HCT116 (cell line): ENCODE results near the gene PWWP2B. TPM values are rescaled to one million over a fixed set of nuclear protein-coding genes. Genes with fewer than 3 reads are reported as not detected.

Experiments used
- ATAC-seq: fragments of 200-7000 bp; cut with Tn5 transposase; 2 replicates; pipeline ENCODE4 v1.9.1; 2020; ENCODE audit warnings: mild to moderate bottlenecking, moderate library complexity
- BruUV-seq: library from RNA; stranded (reverse); fragments of 400-500 nt; replicated peaks from 2 replicates; lab custom pipeline; 2021; lab: Mats Ljungman, UMichigan
- CTCF ChIA-PET: fragments of 300-600 bp; sonication (Branson Sonifier 250); formaldehyde crosslinking; loops from one replicate; lab custom pipeline; 2021; ENCODE audit warnings: antibody characterized with exemption; lab: Charles Lee
- POLR2A ChIA-PET: fragments of 300-600, 350-600 bp; sonication (Branson Sonifier 250); formaldehyde crosslinking; loops from one replicate; lab custom pipeline; 2021; ENCODE audit warnings: antibody characterized with exemption; lab: Charles Lee
- RAD21 ChIA-PET, 2 experiments: fragments of 300-600 bp; sonication (Branson Sonifier 250); formaldehyde crosslinking; loops; one replicate each; lab custom pipeline; 2023; ENCODE audit warnings: low total read pairs in 2 of 2; ENCODE audit not compliant: uncharacterized antibody in 2 of 2, unreplicated experiment in 2 of 2, low non-redundant PET in 1 of 2; lab: Charles Lee
- DNase-seq: peaks from one replicate; pipeline ENCODE4 v3.0.0-alpha.2; 2010; ENCODE audit warnings: low read depth, low spot score
- H2AFZ ChIP-seq: fragments of 200-600 bp; shearing (Covaris generic), sonication (generic); 2 replicates; pipeline ENCODE4 v1.6.1; 2017; ENCODE audit warnings: low read depth, mixed run types, mixed read lengths, antibody characterized with exemption, low read length; ENCODE audit not compliant: poor library complexity, severe bottlenecking
- H3K27ac ChIP-seq: 2 replicates; pipeline ENCODE4 v1.5.1; 2012; ENCODE audit warnings: low read depth, low read length
- H3K27me3 ChIP-seq: fragments of 200-600 bp; sonication (generic); 2 replicates; pipeline ENCODE4 v1.6.1; 2016; ENCODE audit warnings: mixed run types, low read length, mixed read lengths; ENCODE audit not compliant: insufficient read depth
- H3K36me3 ChIP-seq, 2 experiments: fragments of 200-500 bp in 1 of 2; fragments of 200-600 bp in 1 of 2; sonication (Bioruptor generic) in 1 of 2; sonication (generic) in 1 of 2; 2 replicates each; pipeline versions ENCODE4 v1.5.1 to v1.6.1; 2014 to 2016; ENCODE audit warnings: low read length in 2 of 2, inconsistent platforms in 1 of 2, mixed read lengths in 1 of 2, mixed run types in 1 of 2; ENCODE audit not compliant: insufficient read depth in 2 of 2, control insufficient read depth in 1 of 2
- H3K4me1 ChIP-seq, 2 experiments: fragments of 200-600 bp in 1 of 2; sonication (generic) in 1 of 2; 2 replicates each; pipeline versions ENCODE4 v1.5.1 to v1.6.1; 2012 to 2017; ENCODE audit warnings: low read length in 2 of 2, inconsistent platforms in 1 of 2, mild to moderate bottlenecking in 1 of 2, mixed read lengths in 1 of 2, mixed run types in 1 of 2, moderate library complexity in 1 of 2; ENCODE audit not compliant: insufficient read depth in 2 of 2, control insufficient read depth in 1 of 2
- H3K4me2 ChIP-seq: fragments of 200-600 bp; sonication (generic); 2 replicates; pipeline ENCODE4 v1.6.1; 2017; ENCODE audit warnings: mixed run types, low read length, mixed read lengths
- H3K4me3 ChIP-seq, 2 experiments: fragments of 200-600 bp in 1 of 2; sonication (generic) in 1 of 2; replicated peaks in 1 of 2; 2 replicates each; pipeline ENCODE4 v1.5.1; 2011 to 2016; ENCODE audit warnings: low read length in 2 of 2, control low read depth in 1 of 2, low read depth in 1 of 2, mild to moderate bottlenecking in 1 of 2, mixed read lengths in 1 of 2, mixed run types in 1 of 2
- H3K79me2 ChIP-seq: fragments of 200-600 bp; sonication (generic); 2 replicates; pipeline ENCODE4 v1.6.1; 2017; ENCODE audit warnings: mild to moderate bottlenecking, mixed run types, low read length, moderate library complexity, mixed read lengths; ENCODE audit not compliant: insufficient read depth
- H3K9ac ChIP-seq: fragments of 200-600 bp; sonication (generic); 2 replicates; pipeline ENCODE4 v1.6.1; 2016; ENCODE audit warnings: low read length, mixed read lengths
- H3K9me2 ChIP-seq: fragments of 200-600 bp; sonication (generic), shearing (Covaris generic); 2 replicates; pipeline ENCODE4 v1.6.1; 2017; ENCODE audit warnings: mixed run types, mild to moderate bottlenecking, moderate library complexity; ENCODE audit not compliant: insufficient read depth
- H3K9me3 ChIP-seq, 2 experiments: fragments of 200-500 bp in 1 of 2; fragments of 200-600 bp in 1 of 2; sonication (Bioruptor generic) in 1 of 2; sonication (generic) in 1 of 2; 2 replicates each; pipeline ENCODE4 v1.6.1; 2014 to 2017; ENCODE audit warnings: low read length in 2 of 2, mixed read lengths in 2 of 2, inconsistent platforms in 1 of 2, low read depth in 1 of 2, mild to moderate bottlenecking in 1 of 2, mixed run types in 1 of 2, moderate library complexity in 1 of 2; ENCODE audit not compliant: control insufficient read depth in 1 of 2, insufficient read depth in 1 of 2
- H4K20me1 ChIP-seq: fragments of 200-600 bp; sonication (generic), shearing (Covaris generic); 2 replicates; pipeline ENCODE4 v1.6.1; 2017; ENCODE audit warnings: mixed run types, mild to moderate bottlenecking, moderate library complexity; ENCODE audit not compliant: insufficient read depth
- ATF3 ChIP-seq: IDR thresholded peaks from 2 replicates; pipeline ENCODE4 v1.6.1; 2012
- CBX3 ChIP-seq: IDR thresholded peaks from 2 replicates; pipeline ENCODE4 v1.6.1; 2012; ENCODE audit warnings: low read depth
- CEBPB ChIP-seq: IDR thresholded peaks from 2 replicates; pipeline ENCODE4 v1.6.1; 2012; ENCODE audit warnings: low read depth
- ELF1 ChIP-seq: IDR thresholded peaks from 2 replicates; pipeline ENCODE4 v1.6.1; 2012; ENCODE audit warnings: low read depth, borderline replicate concordance
- EZH2 ChIP-seq: fragments of 200-600 bp; sonication (generic); IDR thresholded peaks from 2 replicates; pipeline ENCODE4 v1.6.1; 2017; ENCODE audit warnings: antibody characterized with exemption, mixed run types
- EZH2phosphoT487 ChIP-seq: fragments of 200-600 bp; IDR thresholded peaks from 2 replicates; pipeline ENCODE4 v1.6.1; 2018; ENCODE audit warnings: antibody characterized with exemption, borderline replicate concordance
- FOSL1 ChIP-seq: IDR thresholded peaks from 2 replicates; pipeline ENCODE4 v1.6.1; 2012; ENCODE audit warnings: low read depth
- JUND ChIP-seq: IDR thresholded peaks from 2 replicates; pipeline ENCODE4 v1.6.1; 2012
- POLR2A ChIP-seq: IDR thresholded peaks from 2 replicates; pipeline ENCODE4 v1.7.0; 2011; ENCODE audit warnings: borderline replicate concordance; ENCODE audit not compliant: insufficient read depth, insufficient read length; ENCODE audit errors: extremely low read depth
- POLR2AphosphoS5 ChIP-seq: IDR thresholded peaks from 2 replicates; pipeline ENCODE4 v1.6.1; 2011; ENCODE audit warnings: mild to moderate bottlenecking, low read depth, low read length, moderate library complexity
- RAD21 ChIP-seq: IDR thresholded peaks from 2 replicates; pipeline ENCODE4 v1.6.1; 2012; ENCODE audit warnings: low read depth, mild to moderate bottlenecking
- SIN3A ChIP-seq: IDR thresholded peaks from 2 replicates; pipeline ENCODE4 v1.6.1; 2012; ENCODE audit warnings: low read depth
- SP1 ChIP-seq: IDR thresholded peaks from 2 replicates; pipeline ENCODE4 v1.6.1; 2012; ENCODE audit warnings: low read depth
- SRF ChIP-seq: IDR thresholded peaks from 2 replicates; pipeline ENCODE4 v1.6.1; 2012; ENCODE audit warnings: low read depth
- TCF7L2 ChIP-seq: IDR thresholded peaks from 2 replicates; pipeline ENCODE4 v1.7.0; 2011; ENCODE audit warnings: borderline replicate concordance, inconsistent platforms; ENCODE audit not compliant: insufficient read depth, insufficient read length; ENCODE audit errors: extremely low read depth
- ZFX ChIP-seq: fragments of 450-650 bp; IDR thresholded peaks from 2 replicates; pipeline ENCODE4 v1.6.1; 2017
- ZNF274 ChIP-seq: fragments of 200-500 bp; sonication (Bioruptor generic); IDR thresholded peaks from 2 replicates; pipeline ENCODE4 v1.6.1; 2014; ENCODE audit warnings: mild to moderate bottlenecking, low read depth, low read length, inconsistent platforms
- intact Hi-C: fragments of 100-400 bp; cut with micrococcal nuclease; formaldehyde crosslinking; loops from 2 replicates; pipeline ENCODE4 v1.10.0; 2022
- total RNA-seq: library from RNA; stranded (reverse); gene quantifications from one replicate; pipeline ENCODE4 v1.2.1, GENCODE V29; 2021; ENCODE audit not compliant: unreplicated experiment
- TF ChIP-seq, protein P1 (sequence below): IDR thresholded peaks from 2 replicates; pipeline ENCODE4 v1.6.1; 2011; ENCODE audit warnings: mild to moderate bottlenecking, low read length, moderate library complexity; ENCODE audit not compliant: insufficient replicate concordance; ENCODE audit errors: extremely low read depth
- TF ChIP-seq, protein P2 (sequence below), 3 experiments: fragments of 200-600 bp in 1 of 3; sonication (generic) in 1 of 3; IDR thresholded peaks in 2 of 3; conservative IDR thresholded peaks in 1 of 3; 2 replicates each; pipeline ENCODE4 v1.5.1; 2012 to 2017; ENCODE audit warnings: low read depth in 2 of 3, low read length in 2 of 3, antibody characterized with exemption in 1 of 3, borderline replicate concordance in 1 of 3, control low read depth in 1 of 3, mild to moderate bottlenecking in 1 of 3, mixed read lengths in 1 of 3, mixed run types in 1 of 3, moderate library complexity in 1 of 3; ENCODE audit not compliant: insufficient read depth in 1 of 3

The PWWP2B gene
- total RNA-seq, 1 experiment from 2014 or later, result 13.9 TPM

- no TSS peak for BruUV-seq
- Histone ChIP-seq H2AFZ (no peak overlapping the region), H3K4me1 (peaks cover 14 to 32% of the 10 kb centered on the region in 2 experiments), H3K36me3 (no peaks in the 10 kb centered on the region), H3K4me3 (no peak overlapping the region), H3K79me2 (peaks cover 59% of the 10 kb centered on the region), H3K27ac (no peak overlapping the region), H3K9me3 (no peaks in the 10 kb centered on the region), H3K27me3 (no peaks in the 10 kb centered on the region), H4K20me1 (no peaks in the 10 kb centered on the region), H3K4me2 (no peak overlapping the region), H3K9ac (no peak overlapping the region), H3K9me2 (no peaks in the 10 kb centered on the region)
- intact Hi-C loops, result no loop called here
- DNase-seq (no peak), ATAC-seq (no peak)
- RAD21 ChIA-PET, result no interaction called here
- POLR2A ChIA-PET, result no interaction called here
- TF ChIP-seq EZH2, result no peak
- TF ChIP-seq POLR2A, result no peak
- TF ChIP-seq JUND, result no peak
- TF ChIP-seq, protein P1, sequence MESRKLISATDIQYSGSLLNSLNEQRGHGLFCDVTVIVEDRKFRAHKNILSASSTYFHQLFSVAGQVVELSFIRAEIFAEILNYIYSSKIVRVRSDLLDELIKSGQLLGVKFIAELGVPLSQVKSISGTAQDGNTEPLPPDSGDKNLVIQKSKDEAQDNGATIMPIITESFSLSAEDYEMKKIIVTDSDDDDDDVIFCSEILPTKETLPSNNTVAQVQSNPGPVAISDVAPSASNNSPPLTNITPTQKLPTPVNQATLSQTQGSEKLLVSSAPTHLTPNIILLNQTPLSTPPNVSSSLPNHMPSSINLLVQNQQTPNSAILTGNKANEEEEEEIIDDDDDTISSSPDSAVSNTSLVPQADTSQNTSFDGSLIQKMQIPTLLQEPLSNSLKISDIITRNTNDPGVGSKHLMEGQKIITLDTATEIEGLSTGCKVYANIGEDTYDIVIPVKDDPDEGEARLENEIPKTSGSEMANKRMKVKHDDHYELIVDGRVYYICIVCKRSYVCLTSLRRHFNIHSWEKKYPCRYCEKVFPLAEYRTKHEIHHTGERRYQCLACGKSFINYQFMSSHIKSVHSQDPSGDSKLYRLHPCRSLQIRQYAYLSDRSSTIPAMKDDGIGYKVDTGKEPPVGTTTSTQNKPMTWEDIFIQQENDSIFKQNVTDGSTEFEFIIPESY, result no peak
- TF ChIP-seq EZH2phosphoT487, result no peak
- TF ChIP-seq POLR2AphosphoS5, result no peak
- TF ChIP-seq SRF, result no peak
- TF ChIP-seq SIN3A, result no peak
- no peak for TF ChIP-seq TCF7L2
- TF ChIP-seq CEBPB, result no peak
- TF ChIP-seq SP1, result no peak
- no peak for TF ChIP-seq FOSL1
- no peak for TF ChIP-seq CBX3
- no peak for TF ChIP-seq ATF3
- no peak for TF ChIP-seq ELF1
- TF ChIP-seq, protein P2, sequence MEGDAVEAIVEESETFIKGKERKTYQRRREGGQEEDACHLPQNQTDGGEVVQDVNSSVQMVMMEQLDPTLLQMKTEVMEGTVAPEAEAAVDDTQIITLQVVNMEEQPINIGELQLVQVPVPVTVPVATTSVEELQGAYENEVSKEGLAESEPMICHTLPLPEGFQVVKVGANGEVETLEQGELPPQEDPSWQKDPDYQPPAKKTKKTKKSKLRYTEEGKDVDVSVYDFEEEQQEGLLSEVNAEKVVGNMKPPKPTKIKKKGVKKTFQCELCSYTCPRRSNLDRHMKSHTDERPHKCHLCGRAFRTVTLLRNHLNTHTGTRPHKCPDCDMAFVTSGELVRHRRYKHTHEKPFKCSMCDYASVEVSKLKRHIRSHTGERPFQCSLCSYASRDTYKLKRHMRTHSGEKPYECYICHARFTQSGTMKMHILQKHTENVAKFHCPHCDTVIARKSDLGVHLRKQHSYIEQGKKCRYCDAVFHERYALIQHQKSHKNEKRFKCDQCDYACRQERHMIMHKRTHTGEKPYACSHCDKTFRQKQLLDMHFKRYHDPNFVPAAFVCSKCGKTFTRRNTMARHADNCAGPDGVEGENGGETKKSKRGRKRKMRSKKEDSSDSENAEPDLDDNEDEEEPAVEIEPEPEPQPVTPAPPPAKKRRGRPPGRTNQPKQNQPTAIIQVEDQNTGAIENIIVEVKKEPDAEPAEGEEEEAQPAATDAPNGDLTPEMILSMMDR (IDR thresholded peaks at IDR 0.05 in 2 of 3, conservative IDR thresholded peaks at IDR 0.05 in 1 of 3; ENCODE audit: borderline replicate concordance in 1 of 3, insufficient read depth in 1 of 3, low read depth in 2 of 3, low read length in 2 of 3), result no peak
- no peak for TF ChIP-seq ZFX
- no peak for TF ChIP-seq RAD21
- no peak for TF ChIP-seq ZNF274
- CTCF ChIA-PET, result no interaction called here
Measured at GRCh38 chr10:132402781-132403241, 5.8 kb downstream of the PWWP2B start.
